ENCODE data around the gene ORAI3.

DNA sequence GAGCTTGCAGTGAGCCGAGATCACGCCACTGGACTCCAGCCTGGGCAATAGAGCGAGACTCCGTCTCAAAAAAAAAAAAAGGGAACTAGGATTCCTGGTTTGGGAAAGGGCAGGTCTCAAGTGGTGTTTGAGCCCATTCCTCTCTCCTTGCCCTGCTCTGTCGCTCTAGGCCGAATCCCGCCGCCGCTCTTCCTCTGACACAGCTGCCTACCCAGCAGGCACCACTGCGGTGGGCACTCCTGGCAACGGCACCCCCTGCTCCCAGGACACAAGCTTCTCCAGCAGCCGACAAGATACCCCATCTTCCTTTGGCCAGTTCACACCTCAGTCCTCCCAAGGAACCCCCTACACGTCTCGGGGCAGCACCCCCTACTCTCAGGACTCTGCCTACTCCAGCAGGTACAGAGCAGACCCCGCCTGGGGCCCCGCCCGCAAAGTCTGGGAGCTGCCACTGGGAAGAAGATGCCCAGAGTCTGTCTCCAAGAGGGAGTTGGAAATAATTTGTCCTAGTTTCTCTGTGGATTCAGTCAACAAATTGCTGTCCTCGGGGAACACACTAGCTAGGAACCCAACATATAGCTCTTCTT lies 15.2 kb downstream of the ORAI3 start:
- TF ChIP-seq POLR2A (IDR thresholded peaks at IDR 0.05) = no peak
- TF ChIP-seq POLR2AphosphoS5 (IDR thresholded peaks at IDR 0.05; ENCODE audit: insufficient read depth in 1 of 2, low read depth in 1 of 2) = no peak

All from vagina (tissue), 2 donors.